BE2C (cell line): Measurements from ENCODE around the gene PTPRE. TPM values are rescaled to one million over a fixed set of nuclear protein-coding genes. Genes with fewer than 3 reads are reported as not detected.

Experiments used
- DNase-seq: peaks from one replicate; pipeline ENCODE4 v3.0.0-alpha.2; 2020
- H3K27me3 ChIP-seq: fragments of 250-450 bp; sonication (Bioruptor Pico); 2 replicates; pipeline ENCODE4 v1.5.1; 2020; ENCODE audit warnings: mild to moderate bottlenecking
- H3K36me3 ChIP-seq: fragments of 250-450 bp; sonication (Bioruptor Pico); 2 replicates; pipeline ENCODE4 v1.5.1; 2020; ENCODE audit warnings: mild to moderate bottlenecking
- H3K4me1 ChIP-seq: fragments of 250-450 bp; sonication (Bioruptor Pico); 2 replicates; pipeline ENCODE4 v1.5.1; 2020
- H3K4me3 ChIP-seq: 2 replicates; pipeline ENCODE4 v1.5.1; 2011; ENCODE audit warnings: low read depth, low read length
- H3K9me3 ChIP-seq: fragments of 250-450 bp; sonication (Bioruptor Pico); 2 replicates; pipeline ENCODE4 v1.5.1; 2020
- CTCF ChIP-seq: IDR thresholded peaks from 2 replicates; pipeline ENCODE4 v1.5.1; 2012; ENCODE audit warnings: mild to moderate bottlenecking, low read depth, low read length
- polyA plus RNA-seq: library from polyadenylated mRNA; unstranded; fragments of >200 nt; gene quantifications from one replicate; pipeline ENCODE4 v1.2.1, GENCODE V29; 2012; ENCODE audit warnings: low read depth, missing spikeins; ENCODE audit not compliant: insufficient read length, insufficient read depth

PTPRE gene
- polyA plus RNA-seq, result 9.0 TPM

GRCh38 chr10:127906548-127907377 is at the start of gene PTPRE:
Gene PTPRE, plus strand, starts transcription at chr10:127907103. Its CDS starts 133,779 bp downstream, at chr10:128040882.
- TF ChIP-seq CTCF, result peak; percentile 29
- H3K4me1 ChIP-seq, result no peaks in the 10 kb centered on the region
- H3K27me3 ChIP-seq, result peaks cover 20% of the 10 kb centered on the region
- no peaks in the 10 kb centered on the region for H3K36me3 ChIP-seq
- peak within 1 kb of the TSS; percentile 37 for H3K4me3 ChIP-seq
- peak; percentile 74 for DNase-seq
- H3K9me3 ChIP-seq, result no peaks in the 10 kb centered on the region

GRCh38 chr10:127860592-127860991 is 46.3 kb upstream of the PTPRE start:
- H3K36me3 ChIP-seq, result no peaks in the 10 kb centered on the region
- no peak for TF ChIP-seq CTCF
- H3K4me1 ChIP-seq, result no peaks in the 10 kb centered on the region
- H3K4me3 ChIP-seq, result no peak overlapping the region
- no peaks in the 10 kb centered on the region for H3K9me3 ChIP-seq
- DNase-seq, result no peak
- no peaks in the 10 kb centered on the region for H3K27me3 ChIP-seq

GRCh38 chr10:127863231-127863825 is 43.6 kb upstream of the PTPRE start:
- TF ChIP-seq CTCF, result no peak
- no peak for DNase-seq
- Histone ChIP-seq H3K36me3 (no peaks in the 10 kb centered on the region), H3K4me3 (no peak overlapping the region), H3K27me3 (no peaks in the 10 kb centered on the region), H3K9me3 (no peaks in the 10 kb centered on the region), H3K4me1 (no peaks in the 10 kb centered on the region)

GRCh38 chr10:127866276-127867013 is 40.5 kb upstream of the PTPRE start:
- Histone ChIP-seq H3K27me3 (no peaks in the 10 kb centered on the region), H3K4me1 (no peaks in the 10 kb centered on the region), H3K9me3 (no peaks in the 10 kb centered on the region), H3K36me3 (no peaks in the 10 kb centered on the region), H3K4me3 (no peak overlapping the region)
- DNase-seq, result no peak
- TF ChIP-seq CTCF, result no peak

- no peak for TF ChIP-seq CTCF
- no peak for DNase-seq
- no peaks in the 10 kb centered on the region for H3K9me3 ChIP-seq
- no peaks in the 10 kb centered on the region for H3K27me3 ChIP-seq
- no peaks in the 10 kb centered on the region for H3K36me3 ChIP-seq
- no peaks in the 10 kb centered on the region for H3K4me1 ChIP-seq
- no peak overlapping the region for H3K4me3 ChIP-seq
Measured at GRCh38 chr10:127867805-127868204, 39.1 kb upstream of the PTPRE start.

- Histone ChIP-seq H3K36me3 (no peaks in the 10 kb centered on the region), H3K4me1 (no peaks in the 10 kb centered on the region), H3K9me3 (no peaks in the 10 kb centered on the region), H3K4me3 (no peak overlapping the region), H3K27me3 (no peaks in the 10 kb centered on the region)
- no peak for TF ChIP-seq CTCF
- DNase-seq, result no peak
Measured at GRCh38 chr10:127869329-127869728, 37.6 kb upstream of the PTPRE start.
